Motor neuron (in vitro differentiated cells): Measurements from ENCODE around the gene C5orf15. TPM values are rescaled to one million over a fixed set of nuclear protein-coding genes. Genes with fewer than 3 reads are reported as not detected.
"Not testable (repeated sequence)": the region's sequence is repeated elsewhere in the genome, so short reads cannot be mapped to it uniquely, and the experiment has no call there.

Experiments used
- ATAC-seq, 8 experiments: fragments of 200-7000 bp; cut with Tn5 transposase; replicated peaks in 6 of 8; 2 replicates each; pipeline ENCODE4 v1.8.0; 2021; ENCODE audit warnings: mild to moderate bottlenecking in 8 of 8, moderate library complexity in 8 of 8
- H3K27ac ChIP-seq, 2 donors: fragments of 250-450 bp; sonication (Bioruptor Pico); 2 replicates each; pipeline ENCODE4 v1.9.0; 2021; ENCODE audit warnings: antibody characterized with exemption in 2 of 2, mild to moderate bottlenecking in 2 of 2, moderate library complexity in 1 of 2
- H3K4me1 ChIP-seq, 2 donors: fragments of 250-450 bp; sonication (Bioruptor Pico); replicated peaks in 1 of 2; 2 replicates each; pipeline ENCODE4 v1.6.1; 2021; ENCODE audit warnings: antibody characterized with exemption in 2 of 2, mild to moderate bottlenecking in 2 of 2, moderate library complexity in 1 of 2
- H3K4me3 ChIP-seq, 5 donors: fragments of 250-450 bp; sonication (Bioruptor Pico); 2 replicates each; pipeline ENCODE4 v1.9.0; 2021; ENCODE audit warnings: antibody characterized with exemption in 5 of 5, mild to moderate bottlenecking in 5 of 5, moderate library complexity in 4 of 5
- WGBS, 10 experiments: fragments of 450-650 bp; shearing (Covaris generic); methylation state at CpG; one replicate each; pipeline ENCODE4 v1.0.0; 2022; 5-methylcytosine and 5-hydroxymethylcytosine counted together
- in situ Hi-C, 9 experiments: fragments of 400-800 bp; cut with MboI; loops; one replicate each; pipeline ENCODE4 v1.15.0; 2021; ENCODE audit warnings: low sequenced_read_pairs in 9 of 9, low pct_unique_long_range_greater_than_20kb in 2 of 9; ENCODE audit not compliant: unreplicated experiment in 9 of 9
- total RNA-seq, 8 experiments: library from RNA; unstranded; fragments of 300-600 nt; gene quantifications; 2 replicates each; pipeline versions ENCODE4 v1.2.3 to v1.2.4, GENCODE V29; 2022

Gene C5orf15
- total RNA-seq, 8 experiments from 2014 or later = 27.3 to 92.6 (median 46.9) TPM

DNA sequence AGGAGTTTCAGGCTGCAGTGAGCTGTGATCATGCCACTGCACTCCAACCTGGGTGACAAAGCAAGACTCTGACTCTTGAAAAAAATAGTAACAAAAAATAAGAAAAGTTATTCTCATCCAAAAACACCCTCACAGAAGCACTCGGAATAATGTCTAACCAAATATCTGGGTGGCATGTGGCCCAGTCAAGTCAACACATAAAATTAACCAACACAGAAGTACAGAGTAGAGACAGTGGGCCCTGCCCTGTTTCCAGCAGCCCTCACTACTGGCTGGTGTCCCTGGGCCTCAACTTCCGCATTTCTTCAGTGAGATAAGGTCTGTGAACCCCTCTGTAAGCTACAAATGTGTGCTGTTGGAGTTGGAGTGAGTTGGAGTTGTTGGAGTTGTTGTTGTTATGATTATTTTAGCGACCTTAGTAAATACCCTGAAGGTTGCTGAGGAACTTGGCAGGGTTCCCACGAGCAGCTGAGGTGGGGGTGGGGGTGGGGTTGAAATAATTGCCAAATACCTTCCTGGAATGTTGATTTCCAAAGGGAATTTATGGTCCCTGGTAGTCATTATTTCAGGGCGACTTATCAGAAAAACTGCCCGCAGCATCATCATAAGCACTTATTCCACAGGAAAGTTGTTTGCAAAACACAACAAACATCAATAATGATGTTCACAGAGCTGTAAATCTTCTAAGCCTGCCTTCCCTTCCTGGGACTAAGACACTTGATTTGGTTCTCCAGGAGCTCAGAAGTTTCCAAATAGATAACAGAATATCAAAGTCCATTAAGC is 30.2 kb downstream of the C5orf15 start:
- no peaks in the 10 kb centered on the region for H3K4me1 ChIP-seq
- H3K4me3 ChIP-seq = no peak overlapping the region
- WGBS, 10 experiments = 53 to 100% (median 65%) methylated on average over 2 to 5 of the region's 6 CpGs; no CpG with 5 or more reads in 2 of the 10 experiments
- no peak overlapping the region for H3K27ac ChIP-seq
- ATAC-seq = no peak
- in situ Hi-C loops = loop anchor here in 2 of 9 experiments (25.0 kb wide), 1 partner anchor 826 kb away; no protein-coding TSS in a partner anchor

DNA sequence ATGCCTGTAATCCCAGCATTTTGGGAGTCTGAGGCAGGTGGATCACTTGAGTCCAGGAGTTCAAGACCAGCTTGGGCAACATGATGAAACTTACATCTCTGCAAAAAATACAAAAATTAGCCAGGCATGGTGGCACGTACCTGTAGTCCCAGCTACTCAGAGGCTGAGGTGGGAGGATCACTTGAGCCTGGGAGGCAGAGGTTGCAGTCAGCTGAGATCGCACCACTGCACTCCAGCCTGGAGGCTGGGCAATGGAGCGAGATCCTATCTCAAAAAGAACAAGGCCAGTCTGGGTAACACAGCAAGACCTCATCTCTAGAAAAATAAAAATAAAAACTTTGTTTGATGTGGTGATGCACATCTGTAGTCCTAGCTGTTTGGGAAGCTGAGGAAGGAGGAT is 30.8 kb downstream of the C5orf15 start:
- not testable (repeated sequence) for H3K4me1 ChIP-seq, H3K4me3 ChIP-seq, H3K27ac ChIP-seq, ATAC-seq
- in situ Hi-C loops = loop anchor here in 2 of 9 experiments (25.0 kb wide), 1 partner anchor 825 kb away; no protein-coding TSS in a partner anchor
- 80 to 90% (median 85%) methylated on average over 2 to 3 of the region's 3 CpGs; no CpG with 5 or more reads in 6 of the 10 experiments for WGBS, 10 experiments

DNA sequence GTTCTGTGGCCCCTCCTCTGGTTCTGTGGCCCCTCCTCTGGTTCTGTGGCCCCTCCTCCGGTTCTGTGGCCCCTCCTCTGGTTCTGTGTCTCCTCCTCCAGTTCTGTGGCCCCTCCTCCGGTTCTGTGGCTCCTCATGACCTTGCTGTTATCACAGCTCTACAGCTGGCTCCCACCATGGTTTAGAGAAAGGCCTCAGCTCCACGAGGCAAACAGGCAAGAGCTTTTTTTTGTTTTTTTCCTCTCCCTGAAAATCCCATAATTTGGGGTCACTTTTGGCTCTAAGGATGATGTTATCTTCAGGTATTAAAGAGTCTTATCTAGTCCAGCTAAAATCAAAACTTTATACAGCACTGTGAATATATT is 31.8 kb downstream of the C5orf15 start:
- in situ Hi-C loops = loop anchor here in 2 of 9 experiments (25.0 kb wide), 1 partner anchor 824 kb away; no protein-coding TSS in a partner anchor
- H3K4me3 ChIP-seq = no peak overlapping the region
- H3K4me1 ChIP-seq = no peaks in the 10 kb centered on the region
- no peak for ATAC-seq
- WGBS, 10 experiments = 0 to 80% (median 61%) methylated on average over 1 to 3 of the region's 3 CpGs; no CpG with 5 or more reads in 2 of the 10 experiments
- no peak overlapping the region for H3K27ac ChIP-seq

DNA sequence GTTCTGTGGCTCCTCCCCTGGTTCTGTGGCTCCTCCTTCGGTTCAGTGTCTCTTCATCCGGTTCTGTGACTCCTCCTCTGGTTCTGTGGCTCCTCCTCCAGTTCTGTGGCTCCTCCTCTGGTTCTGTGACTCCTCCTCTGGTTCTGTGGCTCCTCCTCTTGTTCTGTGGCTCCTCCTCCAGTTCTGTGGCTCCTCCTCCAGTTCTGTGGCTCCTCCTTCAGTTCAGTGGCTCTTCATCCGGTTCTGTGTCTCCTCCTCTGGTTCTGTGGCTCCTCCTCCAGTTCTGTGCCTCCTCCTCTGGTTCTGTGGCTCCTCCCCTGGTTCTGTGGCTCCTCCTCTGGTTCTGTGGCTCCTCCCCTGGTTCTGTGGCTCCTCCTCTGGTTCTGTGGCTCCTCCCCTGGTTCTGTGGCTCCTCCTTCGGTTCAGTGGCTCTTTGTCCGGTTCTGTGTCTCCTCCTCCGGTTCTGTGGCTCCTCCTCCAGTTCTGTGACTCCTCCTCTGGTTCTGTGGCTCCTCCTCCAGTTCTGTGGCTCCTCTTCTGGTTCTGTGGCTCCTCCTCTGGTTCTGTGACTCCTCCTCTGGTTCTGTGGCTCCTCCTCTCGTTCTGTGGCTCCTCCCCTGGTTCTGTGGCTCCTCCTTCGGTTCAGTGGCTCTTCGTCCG is 32.3 kb downstream of the C5orf15 start:
- in situ Hi-C loops = loop anchor here in 2 of 9 experiments (25.0 kb wide), 1 partner anchor 824 kb away; no protein-coding TSS in a partner anchor
- not testable (repeated sequence) for ATAC-seq, H3K27ac ChIP-seq, H3K4me1 ChIP-seq, H3K4me3 ChIP-seq
- WGBS, 10 experiments = 19 to 90% (median 77%) methylated on average over 1 to 6 of the region's 10 CpGs; no CpG with 5 or more reads in 1 of the 10 experiments

DNA sequence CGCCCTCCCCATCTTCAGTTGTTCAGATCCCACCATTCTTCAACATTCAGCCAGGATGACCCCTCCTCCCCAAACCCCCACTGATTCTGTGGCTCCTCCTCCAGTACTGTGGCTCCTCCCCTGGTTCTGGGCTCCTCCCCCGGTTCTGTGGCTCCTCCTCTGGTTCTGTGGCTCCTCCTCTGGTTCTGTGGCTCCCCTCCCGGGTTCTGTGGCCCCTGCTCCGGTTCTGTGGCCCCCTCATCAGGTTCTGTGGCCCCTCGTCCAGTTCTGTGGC is 32.8 kb downstream of the C5orf15 start:
- Histone ChIP-seq H3K27ac (no peak overlapping the region), H3K4me1 (no peaks in the 10 kb centered on the region), H3K4me3 (no peak overlapping the region)
- ATAC-seq = no peak
- 20 to 60% (median 37%) methylated on average over 1 of the region's 5 CpGs; no CpG with 5 or more reads in 6 of the 10 experiments for WGBS, 10 experiments
- in situ Hi-C loops = loop anchor here in 2 of 9 experiments (25.0 kb wide), 1 partner anchor 823 kb away; no protein-coding TSS in a partner anchor

DNA sequence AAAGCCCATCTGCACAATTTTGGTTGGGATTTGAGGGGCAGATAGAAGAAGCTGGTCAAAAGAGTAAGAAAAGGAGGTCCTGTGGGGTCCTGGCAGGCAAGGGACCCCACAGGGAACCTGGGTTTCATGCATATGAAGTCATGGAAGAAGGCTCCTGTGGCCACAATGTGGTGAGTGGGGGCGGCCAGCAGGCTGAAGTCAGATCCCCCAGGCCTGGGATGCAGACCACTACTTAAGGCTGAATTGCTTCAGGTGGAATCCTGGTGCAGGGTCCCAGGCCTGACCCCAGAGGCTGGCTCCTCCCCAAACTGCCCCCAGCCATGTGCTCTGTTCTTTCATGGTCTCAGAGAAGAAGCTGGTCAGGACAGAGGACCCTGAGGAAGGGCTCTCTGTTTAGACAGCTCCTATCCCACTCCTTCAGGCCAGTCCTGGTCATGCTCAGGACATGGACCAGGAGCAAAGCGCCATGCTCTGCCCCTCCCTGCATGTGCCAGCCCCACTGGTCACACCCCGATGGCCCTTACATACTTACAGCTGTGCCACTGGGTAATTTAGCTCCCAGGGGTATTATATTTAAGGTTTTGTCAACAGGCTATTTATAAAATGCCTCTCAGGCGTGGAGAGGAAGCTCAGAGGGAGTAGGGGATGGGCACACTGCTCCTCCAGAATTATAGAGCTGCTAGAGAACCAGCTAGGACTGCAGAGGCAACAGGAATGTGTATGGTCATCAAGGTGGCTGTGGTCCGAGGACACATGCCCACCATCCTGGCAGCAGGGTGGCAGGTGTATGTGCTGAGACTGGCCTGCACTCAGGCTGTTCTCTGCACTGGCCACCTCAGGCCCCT is 33.4 kb downstream of the C5orf15 start:
- Histone ChIP-seq H3K4me3 (no peak overlapping the region), H3K27ac (no peak overlapping the region), H3K4me1 (no peaks in the 10 kb centered on the region)
- in situ Hi-C loops = loop anchor here in 2 of 9 experiments (25.0 kb wide), 1 partner anchor 823 kb away; no protein-coding TSS in a partner anchor
- 33 to 80% (median 71%) methylated on average over 1 to 4 of the region's 5 CpGs; no CpG with 5 or more reads in 6 of the 10 experiments for WGBS, 10 experiments
- no peak for ATAC-seq

DNA sequence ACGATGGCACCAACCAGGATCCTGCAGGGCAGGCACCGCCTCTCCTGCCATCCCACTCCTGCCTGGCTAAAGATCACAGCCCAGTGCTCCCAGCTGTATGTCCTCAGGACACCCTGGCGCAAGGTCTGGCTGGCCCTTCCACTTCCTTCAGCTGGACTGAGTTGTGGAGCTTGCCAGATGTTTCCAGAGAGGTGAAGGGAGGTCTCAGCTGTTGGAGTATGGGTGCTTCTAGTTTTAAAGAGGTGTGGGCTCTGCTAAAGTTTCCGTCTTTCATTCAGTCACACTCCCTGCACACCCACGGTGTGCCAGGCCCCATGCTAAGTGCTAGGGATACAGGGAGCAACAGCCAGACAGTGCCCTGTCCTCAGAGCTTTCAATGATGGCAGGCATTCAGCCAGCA is 34.1 kb downstream of the C5orf15 start:
- H3K4me1 ChIP-seq = no peaks in the 10 kb centered on the region
- 20 to 90% (median 73%) methylated on average over 1 to 4 of the region's 5 CpGs; no CpG with 5 or more reads in 4 of the 10 experiments for WGBS, 10 experiments
- no peak overlapping the region for H3K4me3 ChIP-seq
- no peak for ATAC-seq
- in situ Hi-C loops = loop anchor here in 2 of 9 experiments (25.0 kb wide), 1 partner anchor 822 kb away; no protein-coding TSS in a partner anchor
- no peak overlapping the region for H3K27ac ChIP-seq

DNA sequence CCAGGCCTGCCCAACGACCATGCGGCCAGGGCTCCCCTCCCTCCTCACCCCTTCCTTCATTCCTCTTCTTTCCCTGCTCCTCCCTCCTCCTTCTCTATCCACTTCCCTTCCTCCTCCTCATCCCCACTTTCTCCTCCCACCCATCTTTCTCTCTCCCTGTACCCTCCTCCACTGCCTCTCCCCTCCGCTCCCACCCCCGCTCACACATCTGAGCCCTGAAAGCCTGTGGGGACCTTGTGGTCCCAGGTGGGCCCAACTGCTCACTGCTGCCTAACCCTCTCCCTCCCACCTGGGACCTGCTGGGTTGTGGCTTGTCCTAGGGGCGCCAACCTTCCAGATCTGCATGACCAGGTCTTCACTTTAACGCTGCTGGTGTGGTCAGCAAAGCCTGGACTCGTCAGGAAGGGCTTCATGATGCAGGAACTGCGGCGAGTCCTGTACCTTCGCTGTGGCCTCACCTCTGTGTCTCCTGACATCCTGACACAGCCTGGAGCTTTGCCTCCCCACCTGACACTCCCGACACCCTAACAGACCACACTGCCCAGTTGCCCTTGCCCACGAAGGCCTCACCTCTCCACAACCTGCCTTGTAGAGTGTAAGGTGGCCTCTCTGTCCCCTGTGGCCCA is 34.6 kb downstream of the C5orf15 start:
- in situ Hi-C loops = loop anchor here in 2 of 9 experiments (25.0 kb wide), 1 partner anchor 821 kb away; no protein-coding TSS in a partner anchor
- ATAC-seq = no peak
- H3K4me3 ChIP-seq = no peak overlapping the region
- WGBS, 10 experiments = 60% methylated on average over 1 of the region's 12 CpGs; no CpG with 5 or more reads in 9 of the 10 experiments
- H3K4me1 ChIP-seq = no peaks in the 10 kb centered on the region
- H3K27ac ChIP-seq = no peak overlapping the region

DNA sequence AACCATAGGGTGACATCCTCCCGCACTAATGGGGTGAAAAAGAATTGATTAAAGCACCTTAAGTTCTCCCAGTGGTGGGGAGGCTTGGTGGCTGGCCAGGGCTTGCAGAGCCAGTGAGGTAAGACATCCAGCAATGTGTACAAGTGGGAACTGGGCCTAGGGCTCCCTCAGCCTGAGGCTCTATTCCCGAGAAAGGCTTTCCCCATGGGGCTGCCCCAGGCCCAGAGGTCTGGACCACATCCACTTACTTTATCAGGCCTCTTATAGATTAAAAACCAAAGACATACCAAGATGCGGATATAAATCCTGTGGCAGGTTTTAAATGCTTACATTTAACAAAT is 35.3 kb downstream of the C5orf15 start:
- Histone ChIP-seq H3K4me1 (no peaks in the 10 kb centered on the region), H3K27ac (no peak overlapping the region), H3K4me3 (no peak overlapping the region)
- WGBS, 10 experiments = 53 to 100% (median 83%) methylated on average over 1 to 2 of the region's 3 CpGs; no CpG with 5 or more reads in 4 of the 10 experiments
- in situ Hi-C loops = loop anchor here in 2 of 9 experiments (25.0 kb wide), 1 partner anchor 821 kb away; no protein-coding TSS in a partner anchor
- ATAC-seq = no peak

DNA sequence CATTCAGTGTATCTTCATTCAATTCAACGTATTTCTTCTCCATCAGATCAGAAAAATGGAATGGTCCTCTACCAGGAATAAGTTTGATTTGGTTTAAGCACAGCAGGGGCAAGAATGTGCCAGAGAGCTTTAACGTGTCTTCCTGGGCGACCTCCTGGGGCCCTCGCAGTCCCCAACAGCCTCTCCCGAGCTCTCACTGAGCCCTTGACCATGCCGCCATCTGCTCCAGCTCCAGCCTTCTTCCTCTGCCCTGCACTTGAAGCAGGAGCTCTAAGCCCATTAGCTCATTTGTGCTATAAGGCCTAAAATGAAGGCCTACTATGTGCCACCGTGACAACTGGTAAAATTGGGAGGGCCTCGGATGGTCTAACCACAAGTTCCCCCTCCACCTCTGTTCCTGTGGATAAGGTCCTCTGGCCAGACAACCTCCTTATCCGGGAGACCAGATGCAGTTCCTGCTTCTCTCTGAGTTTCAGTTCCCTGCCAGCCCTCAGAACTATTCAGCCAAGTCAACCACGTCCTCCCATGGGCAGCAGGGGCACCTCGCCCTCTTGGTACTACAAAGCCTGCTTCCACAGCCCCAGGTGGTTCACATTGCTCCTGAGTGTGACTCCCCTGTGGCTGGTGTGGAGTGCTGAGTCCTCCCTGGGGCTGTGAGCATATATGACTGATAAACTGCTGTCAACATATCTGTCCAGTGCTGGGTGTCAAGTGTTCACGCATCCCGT is 35.8 kb downstream of the C5orf15 start:
- no peak overlapping the region for H3K27ac ChIP-seq

DNA sequence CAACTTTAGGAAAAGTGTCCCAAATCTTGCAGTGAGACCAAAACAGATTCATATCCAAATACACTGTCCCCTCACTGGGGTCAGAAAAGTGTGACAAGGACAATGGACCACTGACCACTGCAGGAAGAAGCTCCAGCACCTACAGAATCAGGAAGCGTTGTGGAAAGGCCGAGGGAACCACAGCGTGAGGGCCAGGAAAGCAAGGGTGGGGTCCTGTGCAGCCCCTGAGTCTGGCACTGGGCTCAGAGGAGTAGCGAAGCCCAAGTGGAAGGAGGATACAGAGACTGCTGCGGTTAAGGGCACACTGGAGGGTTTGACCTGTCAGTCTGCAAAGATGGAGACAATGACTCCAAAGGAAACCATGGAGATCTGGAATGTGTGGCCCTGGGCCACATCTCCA is 36.9 kb downstream of the C5orf15 start:
- in situ Hi-C loops = loop anchor here in 2 of 9 experiments (25.0 kb wide), 1 partner anchor 819 kb away; no protein-coding TSS in a partner anchor
- H3K27ac ChIP-seq = no peak overlapping the region
- H3K4me1 ChIP-seq = peaks cover 4 to 7% of the 10 kb centered on the region in 2 donors
- no peak overlapping the region for H3K4me3 ChIP-seq
- ATAC-seq = no peak
- 90 to 100% (median 100%) methylated on average over 1 to 4 of the region's 5 CpGs; no CpG with 5 or more reads in 3 of the 10 experiments for WGBS, 10 experiments

More for the DNA sequence above, 35.8 kb downstream of the C5orf15 start:
- no peak for ATAC-seq
- Histone ChIP-seq H3K4me3 (no peak overlapping the region), H3K4me1 (no peaks in the 10 kb centered on the region)
- in situ Hi-C loops = loop anchor here in 2 of 9 experiments (25.0 kb wide), 1 partner anchor 820 kb away; no protein-coding TSS in a partner anchor
- 73 to 100% (median 80%) methylated on average over 1 to 9 of the region's 13 CpGs; no CpG with 5 or more reads in 3 of the 10 experiments for WGBS, 10 experiments
